Urothelium cell line (cell line): ENCODE data around the gene CPED1.
"Not testable (repeated sequence)": the region's sequence is repeated elsewhere in the genome, so short reads cannot be mapped to it uniquely, and the experiment has no call there.

ENCODE experiments used
- DNase-seq: peaks from one replicate; pipeline ENCODE4 v3.0.0; 2011; ENCODE audit warnings: low spot score, mixed read lengths
- FAIRE-seq: peaks from 2 replicates; lab custom pipeline; 2011; peaks lifted over from hg19 to GRCh38; lab: Jason Lieb, UNC

CPED1 gene

DNA sequence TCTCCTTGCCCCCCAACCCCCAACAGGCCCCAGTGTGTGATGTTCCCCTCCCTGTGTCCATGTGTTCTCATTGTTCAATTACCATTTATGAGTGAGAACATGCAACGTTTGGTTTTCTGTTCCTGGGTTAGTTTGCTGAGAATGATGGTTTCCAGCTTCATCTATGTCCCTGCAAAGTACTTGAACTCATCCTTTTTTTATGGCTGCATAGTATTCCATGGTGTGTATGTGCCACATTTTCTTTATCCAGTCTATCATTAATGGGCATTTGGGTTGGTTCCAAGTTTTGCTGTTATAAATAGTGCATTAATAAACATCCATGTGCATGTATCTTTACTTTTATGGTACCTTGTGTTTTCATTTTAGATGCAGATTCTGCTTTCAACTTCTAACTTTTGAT, 136.9 kb downstream of the CPED1 start:
- DNase-seq, FAIRE-seq: not testable (repeated sequence)

DNA sequence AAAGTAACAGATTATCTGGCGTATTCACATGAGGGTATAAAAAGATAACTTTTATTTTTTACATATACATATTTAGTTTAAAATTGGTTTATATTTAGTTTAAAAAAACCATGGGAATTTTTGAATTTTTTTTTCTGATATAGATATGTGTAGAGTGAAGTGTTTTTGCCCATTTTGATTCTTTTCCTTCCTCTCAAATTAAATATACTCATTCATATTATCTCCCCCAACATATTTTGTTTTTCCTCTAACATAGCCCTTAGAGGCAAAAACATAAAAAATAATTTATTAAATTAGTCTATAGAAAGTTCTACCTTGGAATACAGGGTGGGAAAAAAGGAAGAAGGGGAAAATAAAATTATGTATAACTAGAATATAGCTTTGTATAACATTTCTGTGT, 137.7 kb downstream of the CPED1 start:
- no peak for DNase-seq

DNA sequence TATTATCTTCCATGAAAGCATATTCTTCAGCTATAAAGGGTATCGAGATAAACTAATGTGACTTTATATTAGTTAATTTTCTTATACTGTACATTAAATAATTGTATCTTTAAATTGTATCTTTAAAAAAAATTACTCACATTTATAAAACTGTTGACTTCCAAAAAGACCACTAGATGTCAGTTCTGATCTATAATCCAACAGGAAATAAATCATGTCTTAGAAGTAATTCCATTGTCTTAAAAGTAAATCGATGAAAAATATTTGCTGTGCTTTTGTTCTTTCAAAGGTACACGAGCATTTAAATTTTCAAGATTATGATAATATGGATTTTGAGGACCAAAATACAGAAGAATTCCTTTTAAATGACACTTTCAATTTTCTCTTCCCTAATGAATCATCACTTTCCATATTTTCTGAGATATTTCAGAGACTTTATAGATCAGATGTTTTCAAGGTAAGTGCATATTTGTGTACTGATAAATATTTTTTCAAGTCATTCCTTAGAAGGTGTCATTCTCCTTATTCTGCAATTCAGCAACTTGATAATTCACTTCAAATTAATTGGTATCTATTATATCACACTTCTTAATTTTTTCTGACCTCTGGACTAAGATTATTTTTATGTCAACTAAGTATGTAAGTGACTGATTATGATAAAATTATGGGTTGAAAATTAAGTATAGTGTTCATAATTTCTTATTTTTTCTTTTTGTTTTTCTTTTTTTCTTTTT, 138.5 kb downstream of the CPED1 start:
- DNase-seq (no peak), FAIRE-seq (no peak)

More for the DNA sequence above, 137.7 kb downstream of the CPED1 start:
- no peak for FAIRE-seq

DNA sequence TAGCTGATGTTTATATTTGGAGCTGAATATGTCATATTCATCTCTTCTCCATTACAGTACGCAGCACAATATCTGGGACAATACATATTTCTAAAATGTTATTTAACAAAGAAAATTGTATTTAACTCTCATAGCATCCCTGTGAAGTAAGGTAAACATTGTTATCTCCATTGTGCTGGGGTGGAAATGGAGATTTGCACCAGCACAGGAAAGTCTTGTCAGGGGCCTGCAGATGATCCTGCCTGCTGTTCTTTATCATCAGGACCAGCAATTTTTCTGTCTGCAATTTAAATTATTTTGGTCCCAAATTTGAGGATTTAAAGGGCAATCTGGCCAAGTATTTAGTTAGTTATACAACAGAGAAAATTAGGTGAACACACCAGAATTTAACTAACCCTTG, 144.4 kb downstream of the CPED1 start:
- no peak for FAIRE-seq
- DNase-seq: no peak

DNA sequence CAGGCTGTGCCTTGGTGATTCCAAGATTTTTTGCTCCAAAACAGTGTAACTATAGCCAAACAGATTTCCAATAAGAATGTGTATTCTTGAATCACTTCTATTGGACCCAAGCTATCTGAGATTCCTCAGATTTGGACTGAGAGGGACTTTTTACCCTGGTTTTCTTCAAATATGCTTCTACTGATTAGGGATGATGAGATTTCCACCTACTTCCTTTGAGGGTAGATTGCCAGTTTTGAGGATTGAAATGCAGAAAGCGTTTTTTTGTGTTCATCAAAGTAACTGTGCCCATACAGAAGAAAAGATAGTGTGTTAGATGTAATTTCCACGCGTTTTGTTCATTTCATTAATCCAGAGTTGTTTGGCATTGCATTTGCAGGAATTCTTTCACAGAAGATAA, 144.9 kb downstream of the CPED1 start:
- no peak for FAIRE-seq
- no peak for DNase-seq

DNA sequence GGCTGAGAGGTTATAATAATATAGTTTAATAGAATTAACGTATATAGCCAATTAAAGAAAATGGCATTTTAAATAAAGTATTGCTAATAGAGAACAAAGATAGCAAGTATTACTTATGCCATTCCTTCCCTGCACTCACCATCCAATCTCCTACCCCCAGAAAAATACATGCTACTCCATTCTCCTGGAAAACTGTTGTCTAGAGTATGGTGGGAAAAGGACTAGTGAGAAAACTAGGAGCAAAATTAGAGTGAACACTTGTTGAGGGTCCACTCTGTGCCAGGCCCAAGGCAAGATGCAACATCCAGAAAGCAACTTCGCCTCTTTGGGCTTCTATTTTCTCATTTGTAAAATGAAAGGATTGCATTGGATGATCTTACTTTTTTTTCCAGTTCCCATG, 149.1 kb downstream of the CPED1 start:
- FAIRE-seq (no peak), DNase-seq (no peak)

DNA sequence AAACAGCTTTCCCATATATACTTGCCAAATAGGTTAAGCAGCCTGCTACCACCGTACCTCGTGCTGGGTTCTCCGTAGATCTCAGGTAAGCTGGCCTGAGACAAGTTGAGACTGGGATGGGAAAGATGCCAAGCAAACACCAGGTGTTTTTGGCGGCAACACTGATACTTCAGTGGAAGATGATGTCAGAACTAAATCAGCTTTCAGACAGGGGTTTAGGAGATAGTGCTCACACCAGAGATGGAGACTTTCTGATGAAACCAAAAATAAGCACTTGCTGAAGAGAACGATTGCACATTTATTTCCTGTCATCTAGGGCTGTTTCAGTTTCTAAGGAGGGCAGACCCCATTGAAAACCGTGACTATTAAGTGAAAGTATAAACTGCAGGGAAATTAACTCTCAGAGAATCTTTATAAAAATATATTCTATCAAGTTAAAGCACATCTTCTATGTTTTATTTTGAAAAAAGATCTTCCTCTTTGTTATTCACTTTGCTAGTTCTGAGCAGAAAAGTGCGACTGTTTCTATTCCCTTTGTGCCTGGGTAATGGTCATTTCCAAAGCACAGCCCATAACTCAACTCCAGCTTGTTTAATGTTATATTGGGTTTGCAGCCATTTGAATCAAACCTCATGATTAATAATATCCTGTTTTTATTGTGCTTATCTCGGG, 149.9 kb downstream of the CPED1 start:
- FAIRE-seq (no peak), DNase-seq (no peak)

DNA sequence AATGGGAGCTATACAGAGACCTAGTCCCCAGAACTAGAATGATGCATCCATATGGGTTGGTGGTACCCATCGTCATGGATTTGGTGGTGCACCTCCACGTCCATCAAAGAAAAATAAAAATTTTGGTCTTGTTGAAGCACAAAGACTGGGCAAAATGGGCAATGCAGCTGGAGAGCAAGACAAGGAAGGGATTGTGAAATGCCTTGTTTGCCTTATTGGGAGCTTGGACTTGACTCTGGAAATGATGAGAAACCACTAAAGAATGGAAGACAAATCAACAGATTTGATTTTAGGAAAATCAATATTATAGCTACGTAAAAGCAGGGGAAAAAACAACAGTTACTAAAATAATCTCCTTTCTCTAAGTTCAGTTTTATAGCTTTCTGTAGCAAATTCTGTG, 150.9 kb downstream of the CPED1 start:
- FAIRE-seq (no peak), DNase-seq (no peak)

DNA sequence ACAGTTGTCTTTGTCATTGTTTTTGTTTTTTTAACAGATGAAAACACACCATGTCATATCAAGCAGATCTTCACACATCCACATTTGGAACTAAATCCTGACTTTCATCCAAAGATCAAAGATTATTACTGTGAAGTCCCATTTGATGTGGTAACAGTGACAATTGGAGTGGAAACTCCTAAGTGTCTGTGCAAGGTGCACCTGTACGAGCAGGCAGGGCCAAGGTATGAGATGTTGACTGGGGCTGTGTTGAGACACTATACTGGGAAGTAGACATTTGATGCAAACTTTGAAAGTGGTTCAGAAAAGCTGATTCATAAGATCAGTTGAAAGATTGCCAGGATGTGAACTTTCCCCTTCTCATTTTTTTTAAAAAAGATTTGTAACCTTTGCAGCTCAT, 152.3 kb downstream of the CPED1 start:
- FAIRE-seq (no peak), DNase-seq (no peak)

DNA sequence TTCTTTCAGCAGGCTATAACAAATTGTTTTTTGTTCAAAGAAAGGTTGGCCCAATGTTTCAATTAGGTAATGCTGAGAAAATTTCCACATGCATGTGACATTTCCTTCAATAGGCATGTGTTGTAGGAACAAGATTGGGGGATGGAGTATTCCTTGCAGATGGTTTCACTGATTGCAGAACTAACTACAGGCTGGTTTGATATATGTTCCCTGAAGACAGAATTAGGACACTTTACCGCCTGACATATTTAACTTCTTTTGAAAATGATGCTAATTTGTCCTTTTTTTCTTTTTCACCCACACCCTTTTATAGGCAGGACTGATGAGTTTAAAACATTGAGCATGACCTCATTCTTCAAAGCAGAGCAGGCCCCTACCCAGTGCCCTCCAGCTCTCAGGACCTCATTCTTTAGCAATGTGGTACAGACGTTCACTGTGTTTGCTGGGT, 163.3 kb downstream of the CPED1 start:
- no peak for FAIRE-seq
- no peak for DNase-seq

DNA sequence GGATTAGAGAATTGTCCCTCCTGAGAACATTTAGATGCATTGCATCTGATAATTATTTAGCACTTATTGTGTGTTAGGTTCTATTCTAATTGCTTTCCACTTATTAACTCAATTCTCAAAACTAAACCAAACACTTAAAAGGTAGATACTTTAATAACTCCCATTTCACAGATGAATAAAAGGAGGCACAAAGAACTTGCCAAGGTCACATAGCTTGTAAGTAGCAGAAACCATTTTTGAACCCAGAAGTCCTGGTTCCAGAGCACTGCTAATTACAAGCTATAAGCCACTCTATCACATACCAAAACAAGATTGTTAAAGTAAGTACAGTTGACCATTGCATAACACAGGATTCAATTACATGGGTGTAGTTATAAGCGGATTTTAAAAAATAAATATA, 164.9 kb downstream of the CPED1 start:
- no peak for DNase-seq
- no peak for FAIRE-seq

DNA sequence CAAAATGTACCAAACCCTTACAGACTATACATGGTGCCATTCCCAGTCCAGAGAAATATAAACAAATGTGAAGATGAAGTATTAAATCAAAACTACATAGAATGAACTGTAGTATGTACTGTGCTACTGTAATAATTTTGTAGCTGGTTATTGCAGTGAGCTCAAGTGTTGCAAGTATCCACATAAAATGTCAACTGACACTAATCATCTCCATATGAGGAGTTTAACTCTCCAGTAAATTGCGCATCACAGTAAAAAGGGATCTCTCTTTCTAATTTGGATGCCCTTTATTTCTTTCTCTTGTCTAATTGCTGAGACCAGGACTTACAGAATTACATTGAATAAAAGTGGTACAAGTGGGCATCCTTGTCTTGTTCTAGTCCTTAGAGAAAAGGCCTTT, 165.5 kb downstream of the CPED1 start:
- DNase-seq (no peak), FAIRE-seq (no peak)

DNA sequence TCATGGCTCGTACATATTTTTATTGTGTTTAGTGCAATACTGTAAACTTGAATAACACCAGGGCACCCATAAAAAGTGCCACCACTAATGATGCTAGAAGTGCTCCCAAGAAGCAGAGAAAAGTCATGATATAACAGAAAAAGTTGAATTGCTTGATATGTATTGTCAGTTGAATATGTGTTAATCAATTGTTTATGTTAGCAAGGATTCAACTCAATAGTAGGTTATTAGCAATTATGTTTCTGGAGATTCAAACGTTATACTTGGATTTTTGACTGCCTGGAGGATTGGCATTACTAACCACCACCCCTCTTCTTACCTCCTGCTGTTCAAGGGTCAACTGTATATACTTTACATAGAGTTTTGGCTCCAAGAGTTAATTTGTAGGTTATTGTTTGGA, 168.3 kb downstream of the CPED1 start:
- no peak for FAIRE-seq
- no peak for DNase-seq

DNA sequence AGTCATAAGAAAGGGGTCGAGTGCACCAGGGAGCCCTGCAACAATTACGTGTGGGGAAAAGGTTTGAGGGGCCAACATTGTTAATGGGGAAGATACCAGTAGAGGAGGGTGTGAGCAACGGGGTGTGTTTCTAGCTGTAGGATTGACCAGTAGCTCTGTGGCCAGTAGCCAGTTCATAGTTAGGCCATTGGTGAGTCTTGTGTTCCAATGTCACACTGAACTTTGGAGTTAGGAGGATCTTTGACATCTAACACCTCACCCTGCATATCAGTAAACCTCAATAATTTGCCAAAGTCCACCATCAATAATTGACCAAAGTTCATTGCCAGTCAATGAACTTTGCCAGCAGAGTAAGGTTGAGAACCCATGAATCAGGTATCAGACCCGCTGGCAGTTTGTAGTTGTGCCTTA, 168.8 kb downstream of the CPED1 start:
- no peak for FAIRE-seq
- DNase-seq: no peak

DNA sequence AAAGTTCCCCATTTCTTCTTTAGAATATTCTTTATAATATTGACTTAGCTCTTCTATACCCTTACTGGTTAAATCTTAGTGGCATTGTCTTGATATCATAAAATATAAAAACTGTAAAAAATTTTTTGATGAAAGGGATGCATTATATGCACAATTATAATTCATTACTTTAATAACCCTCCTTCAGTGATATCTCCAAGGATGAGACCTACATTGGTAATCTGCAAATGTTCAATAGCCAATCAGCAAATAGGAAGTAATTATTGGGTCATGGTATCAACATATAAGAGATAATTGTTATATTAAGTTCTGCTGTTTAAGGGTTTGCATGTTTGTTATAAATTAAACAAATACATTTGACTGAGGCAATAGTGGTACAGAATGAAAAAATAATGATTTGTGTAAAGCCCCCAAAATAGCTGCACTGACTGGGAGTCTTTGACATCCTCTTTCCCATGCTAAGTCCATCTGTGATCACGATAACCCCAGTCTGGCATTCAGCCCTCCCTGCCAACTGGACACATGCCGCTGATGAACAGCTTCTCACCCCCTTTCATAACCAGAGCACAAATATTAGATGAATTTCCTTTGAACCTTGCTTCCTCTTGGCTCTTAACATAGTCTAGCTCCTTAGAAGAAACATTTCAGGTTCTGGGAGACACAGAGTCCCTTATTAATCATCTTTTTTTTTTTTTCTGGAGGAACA, 169.5 kb downstream of the CPED1 start:
- no peak for FAIRE-seq

DNA sequence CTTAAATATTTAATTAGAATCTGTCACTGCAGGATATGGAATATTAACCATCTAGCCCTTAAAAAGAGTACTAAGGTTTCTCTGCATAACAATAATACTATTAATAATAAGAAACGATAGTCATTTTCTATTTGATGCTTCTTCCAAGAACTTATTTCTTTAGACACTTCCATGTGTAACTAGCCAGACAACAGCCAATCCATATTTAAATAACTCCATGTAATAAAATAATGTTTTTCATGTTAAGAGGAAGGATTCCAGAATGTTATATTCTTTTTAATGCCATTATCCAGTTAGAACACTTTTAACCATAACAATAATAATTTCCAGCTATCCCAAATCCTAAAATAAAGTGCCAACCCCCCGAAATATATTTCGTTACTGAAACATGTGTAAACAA, 170.2 kb downstream of the CPED1 start:
- DNase-seq: no peak
- FAIRE-seq: no peak

More for the DNA sequence above, 169.5 kb downstream of the CPED1 start:
- no peak for DNase-seq

DNA sequence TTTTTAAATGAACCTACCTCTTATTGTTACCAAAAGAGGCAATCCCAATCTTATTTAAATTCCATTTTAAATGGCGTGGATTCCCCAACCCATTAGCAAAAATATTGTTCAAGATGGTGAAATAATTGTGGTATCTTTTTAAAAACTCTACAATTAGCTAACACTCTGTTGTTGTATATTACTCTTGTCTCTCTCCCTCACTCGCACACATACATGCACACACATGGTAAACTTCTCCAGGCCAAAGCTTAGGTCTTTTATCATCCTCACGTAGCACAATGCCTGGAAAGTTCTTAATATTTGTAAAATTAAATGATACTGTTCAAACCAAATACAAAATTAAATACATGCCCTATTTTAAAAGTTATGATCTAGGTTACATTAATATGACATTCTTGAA, 171.0 kb downstream of the CPED1 start:
- DNase-seq: no peak

DNA sequence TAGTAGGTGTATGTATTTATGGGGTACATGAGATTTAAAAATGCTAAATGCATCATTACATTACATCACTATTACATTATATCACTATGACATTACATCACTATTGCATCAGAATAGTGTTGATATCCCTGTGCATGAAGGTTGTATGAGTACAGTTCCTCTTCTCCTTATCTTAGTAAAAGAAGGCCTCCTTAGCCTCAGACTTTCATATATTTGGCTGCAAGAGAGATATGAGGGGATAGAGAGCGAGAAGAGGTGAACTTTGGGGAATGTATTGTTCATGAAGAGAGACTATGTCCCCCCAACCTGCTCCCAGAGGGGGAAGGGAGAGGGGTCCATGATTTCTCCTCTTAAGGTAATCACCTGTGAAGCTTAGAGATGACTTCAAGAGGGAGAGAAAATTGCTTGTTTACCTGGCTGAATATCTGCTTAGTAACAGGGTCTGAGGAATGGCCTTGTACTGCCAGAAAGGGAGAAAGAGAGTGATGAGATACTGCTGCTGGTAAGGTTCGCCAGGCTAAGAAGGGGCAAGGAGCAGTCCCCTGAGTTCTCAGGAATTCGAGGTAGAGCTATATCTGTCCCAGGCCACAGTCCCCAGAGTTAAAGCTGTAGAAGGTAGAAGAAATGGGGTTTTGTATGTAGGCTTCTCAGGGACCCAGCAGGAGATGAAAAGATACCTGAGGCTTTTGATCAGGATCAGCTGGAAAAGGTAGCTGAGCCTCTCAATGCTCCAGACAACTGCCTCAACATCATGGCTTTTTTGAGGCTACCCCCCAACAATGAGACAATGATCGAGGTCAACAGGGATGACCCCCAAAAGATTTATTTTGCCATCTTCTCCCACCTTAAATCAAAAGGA, 171.9 kb downstream of the CPED1 start:
- FAIRE-seq: no peak
- no peak for DNase-seq

More for the DNA sequence above, 171.0 kb downstream of the CPED1 start:
- no peak for FAIRE-seq

DNA sequence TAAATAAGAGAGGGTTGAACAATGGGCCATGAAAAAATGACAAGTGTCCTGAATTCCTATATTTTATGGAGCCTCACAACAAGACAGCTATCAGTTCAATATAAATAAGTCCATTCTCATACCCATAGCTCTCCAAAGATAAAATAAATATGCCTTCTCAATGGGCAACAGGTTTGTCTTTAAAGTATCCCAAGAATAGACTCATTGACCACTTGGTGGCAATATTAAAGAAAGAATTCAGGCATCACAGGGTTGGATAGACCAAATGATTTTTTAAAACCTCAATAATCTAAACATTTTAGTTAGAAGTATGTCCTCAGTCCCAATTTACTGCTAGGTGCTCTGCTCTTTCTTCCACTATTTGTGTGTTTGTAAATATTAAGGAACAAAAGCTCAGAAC, 175.2 kb downstream of the CPED1 start:
- FAIRE-seq: no peak
- DNase-seq: no peak

DNA sequence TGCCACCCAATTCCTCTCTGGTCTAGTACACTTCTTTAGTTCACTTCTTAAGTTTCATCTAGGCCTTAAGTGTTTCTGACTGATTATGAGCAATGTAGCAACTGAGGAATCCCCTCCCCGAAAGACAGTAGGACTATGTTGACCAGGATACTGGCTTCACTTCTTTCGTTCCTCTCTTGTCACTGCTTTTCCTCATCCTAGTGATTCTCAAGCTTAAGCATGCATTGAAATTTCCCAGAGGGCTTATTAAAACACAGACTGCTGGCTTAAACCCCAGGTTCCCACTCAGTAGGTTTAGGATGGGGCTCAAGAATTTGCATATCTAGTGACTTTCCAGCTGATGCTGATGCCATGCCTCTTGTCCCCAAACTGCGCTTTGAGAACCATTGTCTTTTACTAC, 175.7 kb downstream of the CPED1 start:
- DNase-seq (no peak), FAIRE-seq (no peak)

DNA sequence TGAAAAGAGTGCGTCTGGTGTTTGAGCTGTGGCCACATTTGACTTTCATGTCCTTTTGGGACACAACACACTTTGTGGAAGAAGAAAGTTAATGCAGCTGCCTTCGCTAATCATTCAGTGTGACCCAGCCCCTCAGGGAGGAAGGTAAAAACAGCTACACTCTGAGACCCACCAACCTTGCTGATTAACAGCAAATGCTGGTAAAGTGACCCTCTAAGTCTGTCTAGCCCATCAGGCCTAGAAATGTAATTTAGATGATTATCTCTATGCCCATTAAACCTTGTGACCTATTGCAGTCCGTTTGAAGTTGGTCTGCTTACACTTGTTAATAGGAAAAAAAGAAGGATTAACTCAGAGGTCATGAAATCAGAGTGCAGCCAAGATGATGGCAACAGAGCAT, 178.4 kb downstream of the CPED1 start:
- DNase-seq (no peak), FAIRE-seq (no peak)
